Keratinocyte (primary cell): ENCODE data around the gene LLGL1. TPM values are rescaled to one million over a fixed set of nuclear protein-coding genes. Genes with fewer than 3 reads are reported as not detected.

Experiments used
- DNase-seq: peaks from one replicate; pipeline ENCODE4 v3.0.0-alpha.2; 2011; ENCODE audit warnings: low read depth, missing footprints, low spot score
- FAIRE-seq: peaks from 2 replicates; lab custom pipeline; 2011; peaks lifted over from hg19 to GRCh38; lab: Jason Lieb, UNC
- H2AFZ ChIP-seq: 2 replicates; pipeline ENCODE4 v1.6.0; 2012; ENCODE audit warnings: low read length, control low read depth, inconsistent platforms; ENCODE audit not compliant: control insufficient read depth
- H3K27ac ChIP-seq: 2 replicates; pipeline ENCODE4 v1.5.1; 2011; ENCODE audit warnings: low read length; ENCODE audit not compliant: control insufficient read depth, insufficient read depth
- H3K27me3 ChIP-seq: 3 replicates; pipeline ENCODE4 v1.6.0; 2011; ENCODE audit warnings: low read length; ENCODE audit not compliant: control insufficient read depth, insufficient read depth; ENCODE audit errors: extremely low read depth
- H3K36me3 ChIP-seq, 2 experiments: 2 replicates in 1 of 2; 3 replicates in 1 of 2; pipeline ENCODE4 v1.5.1; 2011; ENCODE audit warnings: low read length in 2 of 2, mild to moderate bottlenecking in 1 of 2; ENCODE audit not compliant: control insufficient read depth in 2 of 2, insufficient read depth in 2 of 2; ENCODE audit errors: extremely low read depth in 1 of 2
- H3K4me1 ChIP-seq: 3 replicates; pipeline ENCODE4 v1.5.1; 2011; ENCODE audit warnings: low read length; ENCODE audit not compliant: control insufficient read depth, insufficient read depth; ENCODE audit errors: extremely low read depth
- H3K4me2 ChIP-seq: 3 replicates; pipeline ENCODE4 v1.6.0; 2011; ENCODE audit warnings: low read depth, low read length; ENCODE audit not compliant: control insufficient read depth, insufficient read depth; ENCODE audit errors: extremely low read depth
- H3K4me3 ChIP-seq, 3 experiments: fragments of 200-600 bp in 1 of 3; sonication (generic) in 1 of 3; 2 replicates in 2 of 3; 3 replicates in 1 of 3; pipeline ENCODE4 v1.5.1; 2011 to 2016; ENCODE audit warnings: low read length in 3 of 3, mild to moderate bottlenecking in 3 of 3, control low read depth in 2 of 3, inconsistent platforms in 1 of 3, low read depth in 1 of 3, mixed read lengths in 1 of 3, mixed run types in 1 of 3, moderate library complexity in 1 of 3; ENCODE audit not compliant: control insufficient read depth in 2 of 3, insufficient read depth in 2 of 3; ENCODE audit errors: extremely low read depth in 1 of 3
- H3K79me2 ChIP-seq: 2 replicates; pipeline ENCODE4 v1.6.0; 2012; ENCODE audit warnings: low read length; ENCODE audit not compliant: control insufficient read depth, insufficient read depth
- H3K9ac ChIP-seq: 3 replicates; pipeline ENCODE4 v1.6.0; 2011; ENCODE audit warnings: low read length; ENCODE audit not compliant: control insufficient read depth, insufficient read depth; ENCODE audit errors: extremely low read depth
- H3K9me1 ChIP-seq: 3 replicates; pipeline ENCODE4 v1.6.0; 2011; ENCODE audit warnings: low read length; ENCODE audit not compliant: control insufficient read depth, insufficient read depth; ENCODE audit errors: extremely low read depth
- H3K9me3 ChIP-seq: 2 replicates; pipeline ENCODE4 v1.5.1; 2012; ENCODE audit warnings: low read depth, low read length; ENCODE audit not compliant: control insufficient read depth
- H4K20me1 ChIP-seq: 3 replicates; pipeline ENCODE4 v1.6.0; 2011; ENCODE audit warnings: low read length; ENCODE audit not compliant: control insufficient read depth, insufficient read depth; ENCODE audit errors: extremely low read depth
- CTCF ChIP-seq, 3 experiments: IDR thresholded peaks in 1 of 3; conservative IDR thresholded peaks in 1 of 3; optimal IDR thresholded peaks in 1 of 3; 2 replicates in 2 of 3; 3 replicates in 1 of 3; pipeline versions ENCODE3 to v1.5.1; 2011; ENCODE audit warnings: low read length in 3 of 3, mild to moderate bottlenecking in 3 of 3, moderate library complexity in 2 of 3, control low read depth in 1 of 3, inconsistent platforms in 1 of 3; ENCODE audit not compliant: insufficient read depth in 2 of 3; ENCODE audit errors: extremely low read depth in 1 of 3
- EZH2 ChIP-seq: IDR thresholded peaks from one replicate; pipeline ENCODE4 v1.6.1; 2012; ENCODE audit warnings: inconsistent platforms, mild to moderate bottlenecking, low read length, moderate library complexity
- dilution Hi-C: fragments of 300-500 bp; cut with MboI; formaldehyde crosslinking; loops from one replicate; pipeline ENCODE4 v1.7.0; 2020; ENCODE audit warnings: low sequenced_read_pairs; ENCODE audit not compliant: extremely low pct_ligation_motif_present
- polyA plus RNA-seq, 5 experiments: library from polyadenylated mRNA; depleted of rRNA in 3 of 5; stranded (reverse) in 3 of 5; stranded (forward) in 1 of 5; unstranded in 1 of 5; fragments of >200 nt; gene quantifications; 1 replicate in 1 of 5; 2 replicates in 3 of 5; 3 replicates in 1 of 5; pipeline versions ENCODE4 v1.2.1 to v1.2.3, GENCODE V29; 2011 to 2012; ENCODE audit warnings: missing spikeins in 2 of 5, low read depth in 1 of 5, low replicate concordance in 1 of 5

LLGL1 gene
- polyA plus RNA-seq, 1 donor (not counting 4 experiments of a cell fraction or from before 2014, with no cell fraction given) = 13.8 TPM

GRCh38 chr17:18261146-18261515 lies 35.7 kb downstream of the LLGL1 start:
- Histone ChIP-seq H3K27ac (peak overlapping the region; percentile 92), H2AFZ (peak overlapping the region; percentile 88), H3K9me1 (peaks cover 7% of the 10 kb centered on the region), H3K4me1 (peaks cover 32% of the 10 kb centered on the region), H3K9me3 (no peaks in the 10 kb centered on the region), H4K20me1 (peaks cover 6% of the 10 kb centered on the region), H3K36me3 (peaks cover 17 to 25% of the 10 kb centered on the region in 2 experiments), H3K9ac (peak overlapping the region; percentile 93), H3K4me3 (peak overlapping the region; percentile 75 to 97 (median 90)), H3K27me3 (no peaks in the 10 kb centered on the region), H3K79me2 (peaks cover 38% of the 10 kb centered on the region), H3K4me2 (peak overlapping the region; percentile 99)
- FAIRE-seq (peak; percentile 67), DNase-seq (no peak)
- dilution Hi-C loops = no loop called here
- TF ChIP-seq EZH2 (no peak), CTCF (optimal IDR thresholded peaks at IDR 0.05 in 1 of 3, IDR thresholded peaks at IDR 0.05 in 1 of 3, conservative IDR thresholded peaks at IDR 0.05 in 1 of 3; ENCODE audit: extremely low read depth in 1 of 3, insufficient read depth in 2 of 3, low read length in 3 of 3) (no peak)

- peaks cover 5% of the 10 kb centered on the region for H3K9me1 ChIP-seq
- peaks cover 4% of the 10 kb centered on the region for H4K20me1 ChIP-seq
- H3K36me3 ChIP-seq = peaks cover 12 to 20% of the 10 kb centered on the region in 2 experiments
- H3K4me2 ChIP-seq = peak overlapping the region; percentile 99
- H3K27me3 ChIP-seq = no peaks in the 10 kb centered on the region
- H3K27ac ChIP-seq = peak overlapping the region; percentile 92
- no peak for DNase-seq
- peak overlapping the region; percentile 75 to 97 (median 90) for H3K4me3 ChIP-seq
- peaks cover 33% of the 10 kb centered on the region for H3K79me2 ChIP-seq
- no peak overlapping the region for H2AFZ ChIP-seq
- peak overlapping the region; percentile 93 for H3K9ac ChIP-seq
- dilution Hi-C loops = no loop called here
- H3K9me3 ChIP-seq = no peaks in the 10 kb centered on the region
- no peak for TF ChIP-seq CTCF (optimal IDR thresholded peaks at IDR 0.05 in 1 of 3, IDR thresholded peaks at IDR 0.05 in 1 of 3, conservative IDR thresholded peaks at IDR 0.05 in 1 of 3; ENCODE audit: extremely low read depth in 1 of 3, insufficient read depth in 2 of 3, low read length in 3 of 3)
- no peak for TF ChIP-seq EZH2
- FAIRE-seq = no peak
- H3K4me1 ChIP-seq = peaks cover 27% of the 10 kb centered on the region
Measured at GRCh38 chr17:18261659-18262058, 36.2 kb downstream of the LLGL1 start.
